Esophagus mucosa (tissue), 1 donor: Measurements from ENCODE around the gene FUBP1. TPM values are rescaled to one million over a fixed set of nuclear protein-coding genes. Genes with fewer than 3 reads are reported as not detected.
"Not testable (repeated sequence)": the region's sequence is repeated elsewhere in the genome, so short reads cannot be mapped to it uniquely, and the experiment has no call there.

ENCODE experiments used
- ATAC-seq: fragments of 200-7000 bp; cut with Tn5 transposase; one replicate; pipeline ENCODE4 v1.9.1; 2020
- total RNA-seq: library from RNA; stranded (reverse); gene quantifications from one replicate; pipeline ENCODE4 v1.2.4, GENCODE V29; 2023
- donor health status: DM: yes; HTN: yes; CAD: no.

The FUBP1 gene
- total RNA-seq, 1 donor from 2014 or later = 41.9 TPM

- ATAC-seq = no peak
These were observed 36.3 kb downstream of the FUBP1 start for GRCh38 chr1:77942400-77943140.

GRCh38 chr1:77940921-77941570 lies 37.8 kb downstream of the FUBP1 start:
- ATAC-seq = no peak

DNA sequence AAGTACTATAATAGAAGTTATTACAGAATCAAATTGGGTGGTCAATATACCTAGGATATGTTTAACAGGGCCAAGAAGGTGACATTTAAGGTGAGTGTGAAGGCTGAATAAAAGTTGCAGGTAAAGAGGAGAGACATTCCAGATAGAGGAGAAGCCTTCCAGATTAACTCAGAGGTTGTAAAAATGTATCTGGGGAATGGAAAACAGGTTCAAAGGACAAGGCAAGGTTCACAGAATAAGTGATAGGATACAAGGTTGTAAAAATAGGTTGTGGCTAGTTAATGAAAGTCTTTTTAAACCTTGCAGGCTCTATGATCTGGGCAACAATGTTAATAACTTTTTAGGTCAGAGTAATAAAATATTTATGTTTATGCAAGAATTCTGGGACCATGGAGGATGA lies 40.2 kb downstream of the FUBP1 start:
- no peak for ATAC-seq

DNA sequence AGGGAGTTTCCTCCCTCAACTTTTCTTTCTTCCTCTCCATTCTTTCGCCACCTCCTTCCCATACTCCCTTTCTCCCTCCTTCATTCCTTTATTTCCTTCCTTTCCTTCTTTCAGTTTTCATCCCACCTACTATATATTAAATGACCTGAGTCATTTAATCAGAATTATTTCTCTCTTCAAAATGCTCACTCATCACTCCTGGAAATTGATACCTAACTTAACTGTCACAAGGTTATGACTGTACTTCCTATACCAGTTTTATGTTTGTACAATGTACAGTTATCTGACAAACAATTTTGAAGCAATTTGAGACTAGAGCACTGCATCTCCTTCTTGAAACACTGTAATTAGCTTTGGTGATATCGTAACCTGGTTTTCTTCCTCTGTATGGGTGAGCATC lies 49.1 kb downstream of the FUBP1 start:
- no peak for ATAC-seq

DNA sequence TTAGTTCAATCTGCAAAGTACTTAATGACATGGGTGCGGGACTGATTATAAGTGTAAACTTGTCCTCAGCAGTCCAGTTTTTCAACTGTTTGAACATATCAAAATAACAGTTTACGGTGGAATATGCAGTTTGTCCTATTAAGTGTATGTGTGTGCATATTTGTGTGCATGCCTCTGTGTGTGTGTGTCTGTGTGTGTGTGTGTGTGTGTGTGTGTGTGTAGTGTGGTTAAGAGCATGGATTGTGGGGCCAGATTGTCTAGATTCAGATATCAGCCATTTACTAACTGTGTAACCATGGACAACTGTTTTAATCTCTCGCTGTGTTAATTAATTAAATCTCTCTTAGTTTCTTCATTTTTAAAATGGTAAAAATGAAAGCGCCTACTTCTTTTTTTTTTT lies 51.5 kb downstream of the FUBP1 start:
- ATAC-seq = no peak

GRCh38 chr1:77926561-77927357 lies 52.1 kb downstream of the FUBP1 start:
- no peak for ATAC-seq

GRCh38 chr1:77925956-77926355 lies 52.9 kb downstream of the FUBP1 start:
- no peak for ATAC-seq

DNA sequence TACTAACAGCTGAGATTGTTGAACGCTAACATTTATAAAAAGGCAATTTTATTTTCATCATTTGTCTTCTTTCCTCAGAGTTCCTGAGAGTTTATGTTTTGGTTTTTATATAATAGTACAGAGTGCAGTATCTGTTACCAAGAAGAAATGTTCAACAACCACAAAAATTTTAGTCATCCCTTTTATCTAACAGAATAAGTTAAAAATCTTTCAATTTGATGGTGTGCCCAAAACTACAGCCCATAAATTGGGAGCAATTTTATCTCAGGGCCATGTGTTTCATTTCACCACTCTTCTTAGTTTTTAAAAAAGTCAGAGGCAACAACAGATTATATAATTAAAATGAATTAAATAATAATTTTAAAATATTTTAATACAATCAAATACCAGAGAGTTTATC lies 53.4 kb downstream of the FUBP1 start:
- no peak for ATAC-seq

- ATAC-seq = not testable (repeated sequence)
These were observed 60.0 kb downstream of the FUBP1 start for GRCh38 chr1:77918918-77919317.

DNA sequence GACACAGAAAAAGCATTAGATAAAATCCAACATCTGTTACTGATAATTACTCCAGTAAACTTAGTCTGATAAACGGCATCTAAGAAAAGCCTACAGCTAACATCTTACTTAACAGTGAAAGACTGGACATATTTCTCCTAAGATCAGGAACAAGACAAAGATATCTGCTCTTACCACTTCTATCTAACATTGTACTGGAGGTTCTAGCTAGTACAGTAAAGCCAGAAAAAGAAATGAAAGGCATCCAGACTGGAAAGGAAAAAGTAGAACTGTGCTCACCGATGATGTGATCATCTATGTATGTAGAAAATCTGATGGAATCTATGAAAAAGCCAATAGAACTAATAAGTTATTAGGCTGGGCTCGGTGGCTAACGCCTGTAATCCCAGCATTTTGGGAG lies 68.8 kb downstream of the FUBP1 start:
- no peak for ATAC-seq

- no peak for ATAC-seq
These were observed 72.2 kb downstream of the FUBP1 start for GRCh38 chr1:77906624-77907023.

DNA sequence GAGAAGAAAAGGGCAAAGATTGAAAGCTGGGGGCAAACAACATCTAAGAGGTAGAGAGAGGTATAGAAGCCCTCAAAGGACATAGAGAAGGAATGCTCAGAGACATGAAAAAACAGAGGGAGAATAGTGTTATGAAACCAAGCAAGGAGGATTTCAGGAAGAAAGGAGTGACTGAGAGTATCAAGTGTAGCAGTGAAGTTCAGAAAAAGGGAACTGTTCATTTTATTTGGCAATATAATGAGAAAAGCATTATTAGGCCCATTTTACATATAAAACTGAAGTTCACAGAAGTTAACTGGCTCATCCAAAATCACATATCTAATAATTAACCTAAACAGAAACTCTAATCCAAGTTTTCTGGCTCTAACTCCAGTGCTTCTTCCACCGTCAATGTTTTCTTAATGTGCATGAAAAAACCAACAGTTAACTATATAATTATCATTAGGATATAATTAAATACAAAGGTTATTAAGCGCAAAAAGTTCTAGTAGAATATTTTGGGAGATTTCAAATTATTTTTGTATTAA lies 72.8 kb downstream of the FUBP1 start:
- no peak for ATAC-seq

- no peak for ATAC-seq
These were observed 73.3 kb downstream of the FUBP1 start for GRCh38 chr1:77905603-77906002.

DNA sequence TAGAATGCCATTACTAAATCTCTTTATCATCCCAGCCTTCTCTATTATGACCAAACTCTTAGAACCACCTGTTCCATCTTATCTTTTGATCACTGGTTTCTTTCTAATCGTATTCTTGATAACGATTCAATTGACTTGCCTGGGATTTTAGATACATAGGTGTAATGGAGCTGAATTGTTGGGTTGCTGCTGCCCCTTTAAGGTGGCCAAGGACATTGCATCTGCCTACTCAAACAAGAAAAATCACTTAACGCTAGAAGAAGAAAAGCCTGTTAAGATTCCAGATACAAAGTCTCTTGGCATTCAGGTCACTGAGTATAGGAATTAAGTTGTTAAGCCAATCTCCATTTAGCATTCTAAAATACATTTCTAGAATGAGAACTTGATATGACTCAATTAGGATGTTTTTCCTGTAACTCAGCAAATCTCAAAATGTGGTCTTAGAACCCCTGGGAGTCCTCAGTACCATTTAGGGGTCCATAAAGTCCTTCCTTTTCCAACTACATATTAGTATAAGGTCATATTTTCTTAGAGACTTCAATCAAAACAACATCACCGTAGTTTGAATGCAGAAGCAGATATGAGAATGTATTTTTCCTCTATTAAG lies 78.1 kb downstream of the FUBP1 start:
- peak; percentile 57 for ATAC-seq

DNA sequence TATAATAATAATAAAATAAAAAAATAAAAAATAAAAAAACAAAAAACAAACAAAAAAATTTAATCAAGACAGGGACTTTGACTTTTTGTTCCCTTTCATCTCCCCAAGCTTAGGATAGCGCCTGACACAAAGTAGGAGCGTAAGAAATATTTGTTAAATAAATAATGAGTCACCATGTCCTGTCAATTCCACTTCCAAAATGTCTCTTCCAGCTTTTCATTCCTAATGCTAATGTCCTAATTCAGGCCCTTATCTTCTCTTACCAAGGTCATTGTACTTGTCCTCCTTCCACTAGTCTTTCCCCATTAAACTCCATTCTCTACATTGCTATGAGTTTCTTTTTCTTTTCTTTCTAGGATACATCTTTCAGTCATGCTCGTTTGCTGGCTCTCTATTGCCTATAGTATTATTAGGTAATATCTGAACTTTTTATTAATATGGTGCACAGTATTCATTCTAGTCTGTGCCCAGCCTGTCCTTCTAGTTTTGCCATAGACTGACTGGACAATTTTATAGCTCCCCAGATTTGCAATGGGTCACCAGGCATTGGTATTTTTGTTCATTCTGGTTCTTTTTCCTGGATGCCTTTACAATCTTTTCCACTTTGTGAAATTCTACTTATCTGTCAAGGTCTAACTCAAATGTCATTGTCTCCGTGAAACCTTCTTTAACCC lies 79.1 kb downstream of the FUBP1 start:
- no peak for ATAC-seq

Other genes starting within 250 kb of the FUBP1 start
- 24.7 TPM for gene USP33, start 219.2 kb downstream of the FUBP1 start, total RNA-seq
- 6.9 TPM for gene MIGA1, start 199.4 kb downstream of the FUBP1 start, total RNA-seq
- 0.52 TPM for gene NEXN, start 90.4 kb downstream of the FUBP1 start, total RNA-seq
- 11.3 TPM for gene DNAJB4, start 25.9 kb upstream of the FUBP1 start, total RNA-seq
- gene GIPC2, start 66.9 kb upstream of the FUBP1 start, total RNA-seq = 1.8 TPM